Fibroblast of the aortic adventitia (primary cell): ENCODE results near the gene CCDC12. TPM values are rescaled to one million over a fixed set of nuclear protein-coding genes. Genes with fewer than 3 reads are reported as not detected.
A peak's percentile ranks its signal among the peaks of the same experiment; 100 is the strongest.

Source experiments
- DNase-seq: peaks from one replicate; pipeline ENCODE4 v3.0.0-alpha.2; 2010; ENCODE audit warnings: low read depth
- H3K4me3 ChIP-seq: 2 replicates; pipeline ENCODE4 v1.5.1; 2011; ENCODE audit warnings: low read depth, mild to moderate bottlenecking, control low read depth, low read length, moderate library complexity
- total RNA-seq: library from RNA; depleted of rRNA; stranded (reverse); fragments of >200 nt; gene quantifications from 2 replicates; pipeline ENCODE4 v1.2.3, GENCODE V29; 2012; ENCODE audit warnings: low replicate concordance
- TF ChIP-seq, protein P1 (sequence below): IDR thresholded peaks from 2 replicates; pipeline ENCODE4 v1.5.1; 2011; ENCODE audit warnings: mild to moderate bottlenecking, low read length, control low read depth, inconsistent platforms; ENCODE audit not compliant: insufficient read depth

CCDC12 gene
- total RNA-seq, 1 donor: 21.6 TPM

DNA sequence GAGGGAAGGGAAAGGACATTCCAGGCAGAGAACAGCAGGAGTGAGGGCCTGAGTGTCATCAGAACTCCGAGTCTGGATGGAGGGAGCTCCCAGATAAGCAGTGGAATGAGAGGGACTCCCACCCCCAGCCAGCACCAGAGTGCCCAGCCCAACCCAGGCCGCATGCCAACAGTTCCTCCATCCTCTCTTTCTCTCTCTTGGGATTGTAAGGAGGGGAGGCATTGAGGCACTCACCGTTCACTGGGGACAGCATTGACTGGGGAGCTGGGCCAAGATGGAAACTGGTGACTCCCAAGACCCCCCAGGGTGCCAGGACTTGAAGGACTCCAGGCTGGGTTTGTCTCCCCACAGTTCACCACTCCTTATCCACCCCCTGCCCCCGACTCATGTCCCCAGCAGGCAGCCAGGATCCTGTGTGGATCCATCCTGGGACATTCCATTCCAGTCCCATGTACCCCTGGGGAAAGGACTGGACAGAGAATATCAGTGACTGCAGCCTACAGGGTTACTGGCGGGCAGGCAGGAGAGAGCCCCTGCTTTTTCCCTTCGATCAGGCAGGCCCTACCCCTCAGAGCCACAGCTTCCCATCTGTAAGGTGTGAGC lies 83.3 kb downstream of the CCDC12 start:
- TF ChIP-seq, protein P1, sequence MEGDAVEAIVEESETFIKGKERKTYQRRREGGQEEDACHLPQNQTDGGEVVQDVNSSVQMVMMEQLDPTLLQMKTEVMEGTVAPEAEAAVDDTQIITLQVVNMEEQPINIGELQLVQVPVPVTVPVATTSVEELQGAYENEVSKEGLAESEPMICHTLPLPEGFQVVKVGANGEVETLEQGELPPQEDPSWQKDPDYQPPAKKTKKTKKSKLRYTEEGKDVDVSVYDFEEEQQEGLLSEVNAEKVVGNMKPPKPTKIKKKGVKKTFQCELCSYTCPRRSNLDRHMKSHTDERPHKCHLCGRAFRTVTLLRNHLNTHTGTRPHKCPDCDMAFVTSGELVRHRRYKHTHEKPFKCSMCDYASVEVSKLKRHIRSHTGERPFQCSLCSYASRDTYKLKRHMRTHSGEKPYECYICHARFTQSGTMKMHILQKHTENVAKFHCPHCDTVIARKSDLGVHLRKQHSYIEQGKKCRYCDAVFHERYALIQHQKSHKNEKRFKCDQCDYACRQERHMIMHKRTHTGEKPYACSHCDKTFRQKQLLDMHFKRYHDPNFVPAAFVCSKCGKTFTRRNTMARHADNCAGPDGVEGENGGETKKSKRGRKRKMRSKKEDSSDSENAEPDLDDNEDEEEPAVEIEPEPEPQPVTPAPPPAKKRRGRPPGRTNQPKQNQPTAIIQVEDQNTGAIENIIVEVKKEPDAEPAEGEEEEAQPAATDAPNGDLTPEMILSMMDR: no peak
- DNase-seq: no peak
- no peak overlapping the region for H3K4me3 ChIP-seq

GRCh38 chr3:46892285-46893145 lies 84.0 kb downstream of the CCDC12 start:
- DNase-seq: peak; percentile 35
- peak overlapping the region; percentile 56 for H3K4me3 ChIP-seq
- TF ChIP-seq, protein P1: no peak

- TF ChIP-seq, protein P1: no peak
- DNase-seq: no peak
- H3K4me3 ChIP-seq: no peak overlapping the region
These were observed 85.4 kb downstream of the CCDC12 start for GRCh38 chr3:46891132-46891531.

DNA sequence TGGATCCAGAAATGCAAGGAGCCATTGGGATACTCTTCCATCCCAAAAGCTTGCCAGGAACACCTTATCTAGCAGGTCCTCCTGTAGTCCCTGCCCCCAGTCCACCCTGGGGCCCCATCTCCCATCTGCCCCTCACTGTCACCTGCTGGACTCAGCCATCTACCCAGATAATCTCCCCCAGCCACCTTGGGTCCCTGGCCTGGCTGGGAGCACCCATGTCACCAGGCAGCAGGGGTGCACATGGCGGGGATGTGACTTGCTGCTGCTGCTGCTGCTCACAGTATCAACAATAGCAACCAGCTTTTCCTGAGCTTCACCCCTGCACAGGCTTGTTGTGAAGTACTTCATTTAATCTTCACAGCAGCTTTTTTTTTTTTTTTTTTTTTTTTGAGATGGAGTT lies 86.4 kb downstream of the CCDC12 start:
- TF ChIP-seq, protein P1: no peak
- no peak overlapping the region for H3K4me3 ChIP-seq
- DNase-seq: no peak

GRCh38 chr3:46889381-46890110 lies 87.0 kb downstream of the CCDC12 start:
- H3K4me3 ChIP-seq: no peak overlapping the region
- TF ChIP-seq, protein P1: no peak
- no peak for DNase-seq

DNA sequence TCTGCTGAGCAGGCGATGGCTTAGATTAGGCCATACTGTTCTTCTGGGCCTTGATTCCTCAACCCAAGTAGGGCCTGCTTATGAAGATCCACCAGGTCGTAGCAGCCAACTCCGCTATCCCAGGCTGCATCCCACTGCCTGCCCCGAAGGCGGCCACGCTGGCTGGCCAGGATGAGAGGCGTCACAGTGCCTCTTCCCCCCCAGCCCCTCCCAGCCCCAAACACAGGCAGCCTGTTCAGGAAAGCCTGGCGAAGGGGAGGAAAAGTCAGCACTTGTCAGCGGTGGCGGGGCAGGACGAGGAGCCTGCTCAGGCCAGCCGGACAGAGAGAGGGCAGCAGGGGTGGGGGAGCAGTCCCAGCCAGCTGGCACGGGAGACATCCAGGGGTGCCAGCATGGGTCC lies 87.8 kb downstream of the CCDC12 start:
- DNase-seq: no peak
- TF ChIP-seq, protein P1: no peak
- H3K4me3 ChIP-seq: no peak overlapping the region
